HG02852 (cell line): ENCODE measurements around the gene LRRC71.

ENCODE experiments used
- ATAC-seq: cut with Tn5 transposase; IDR thresholded peaks from one replicate; pipeline ENCODE4 v1.9.1; 2021; ENCODE audit warnings: mild to moderate bottlenecking, moderate library complexity; ENCODE audit not compliant: unreplicated experiment

Gene LRRC71

DNA sequence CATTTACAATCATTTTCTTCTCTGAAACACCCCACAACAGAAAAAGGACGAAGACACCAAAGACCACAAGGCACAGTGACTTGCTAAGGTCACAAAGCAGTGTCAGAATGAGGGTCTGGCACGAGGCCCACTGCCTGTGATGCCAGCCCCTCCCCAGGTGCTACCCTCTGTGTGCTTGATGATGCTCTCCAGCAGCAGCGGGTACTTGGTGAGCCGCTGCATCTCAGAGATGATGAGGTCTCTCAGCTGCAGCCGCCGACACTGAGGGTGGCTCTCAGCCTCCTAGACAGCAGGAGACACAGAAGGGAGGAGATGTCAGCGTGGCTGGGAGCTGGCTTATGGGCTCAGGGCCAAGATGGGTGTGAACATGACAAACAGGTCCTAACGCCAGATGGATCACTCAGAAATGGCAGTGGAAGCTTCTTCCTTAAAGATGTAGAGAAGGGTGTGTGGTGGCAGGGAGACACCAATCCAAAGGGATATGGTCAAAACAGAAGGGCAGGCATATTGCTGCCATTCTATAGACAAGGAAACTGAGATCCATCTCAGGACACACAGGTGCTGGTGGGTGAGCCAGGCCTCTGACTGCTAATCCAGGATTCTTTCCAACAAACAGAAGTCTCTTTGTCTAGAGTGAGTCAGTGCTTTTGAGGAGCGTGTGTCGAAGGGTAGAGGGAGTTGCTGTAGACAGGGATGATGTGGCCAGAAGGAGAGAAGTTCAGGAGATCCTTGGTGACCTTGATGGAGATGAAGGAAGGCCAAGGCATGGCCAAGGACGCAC is 25.6 kb downstream of the LRRC71 start:
- ATAC-seq, result no peak

GRCh38 chr1:156947127-156947526 is 26.7 kb downstream of the LRRC71 start:
- no peak for ATAC-seq

GRCh38 chr1:156947818-156948525 is 27.5 kb downstream of the LRRC71 start:
- ATAC-seq, result no peak

DNA sequence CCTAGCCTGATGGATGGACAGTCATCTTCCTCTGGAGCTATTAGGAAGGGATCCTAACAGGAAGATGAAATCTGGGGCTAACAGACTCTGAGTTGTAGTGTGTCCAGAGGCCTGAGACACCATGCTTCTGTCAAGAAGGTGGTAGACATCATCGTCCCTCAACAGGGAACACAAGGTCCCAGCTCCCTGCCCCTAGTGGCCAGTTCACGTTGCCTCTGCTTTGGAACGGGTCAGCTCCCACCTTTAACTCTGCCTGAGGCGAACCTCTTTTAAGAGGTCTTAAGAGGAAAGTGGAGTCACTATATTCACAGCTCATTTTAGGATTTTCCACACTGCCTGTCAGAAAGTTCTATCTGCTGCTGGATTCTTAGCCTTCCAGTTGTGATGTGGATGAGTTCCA is 28.3 kb downstream of the LRRC71 start:
- ATAC-seq, result no peak

- ATAC-seq, result no peak
Measured at GRCh38 chr1:156949127-156949526, 28.7 kb downstream of the LRRC71 start.

DNA sequence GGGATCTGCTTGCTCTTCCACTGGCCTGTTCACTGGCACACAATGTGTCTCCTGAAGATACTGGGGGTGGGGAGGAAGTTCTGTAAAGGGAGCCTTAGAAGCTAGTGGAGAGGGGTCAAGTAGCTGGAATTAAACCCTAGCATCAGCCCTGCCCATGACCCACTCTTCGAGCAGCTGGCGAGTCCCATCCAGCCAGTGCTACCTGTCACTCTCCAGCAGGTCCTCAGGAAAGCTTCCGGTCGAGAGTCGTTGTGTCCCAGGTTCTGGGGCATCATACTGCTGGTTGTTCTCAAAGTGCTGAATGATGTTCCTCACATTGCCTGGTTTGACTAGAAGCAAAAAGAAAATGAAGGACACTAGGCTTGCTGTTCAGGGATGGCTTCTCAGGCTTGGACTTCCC is 30.9 kb downstream of the LRRC71 start:
- ATAC-seq, result no peak

DNA sequence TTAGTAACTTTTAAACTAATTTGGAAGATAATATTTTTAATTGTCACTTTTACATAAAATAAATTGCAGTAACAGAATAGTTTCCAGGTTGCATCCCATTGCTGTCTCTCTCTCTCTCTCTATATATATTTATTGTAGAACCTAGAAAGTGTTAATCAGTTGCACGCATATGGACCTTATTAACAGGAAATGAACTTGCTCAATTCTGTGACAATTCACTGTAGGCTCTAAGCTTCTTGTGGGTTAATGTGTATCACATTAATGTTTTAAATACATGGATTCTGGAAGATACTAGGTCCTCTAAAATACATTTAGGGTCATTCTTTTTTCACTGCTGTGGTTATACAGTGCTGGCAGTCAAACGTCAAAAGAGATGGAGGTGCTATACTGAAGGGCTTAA is 33.1 kb downstream of the LRRC71 start:
- ATAC-seq, result no peak

DNA sequence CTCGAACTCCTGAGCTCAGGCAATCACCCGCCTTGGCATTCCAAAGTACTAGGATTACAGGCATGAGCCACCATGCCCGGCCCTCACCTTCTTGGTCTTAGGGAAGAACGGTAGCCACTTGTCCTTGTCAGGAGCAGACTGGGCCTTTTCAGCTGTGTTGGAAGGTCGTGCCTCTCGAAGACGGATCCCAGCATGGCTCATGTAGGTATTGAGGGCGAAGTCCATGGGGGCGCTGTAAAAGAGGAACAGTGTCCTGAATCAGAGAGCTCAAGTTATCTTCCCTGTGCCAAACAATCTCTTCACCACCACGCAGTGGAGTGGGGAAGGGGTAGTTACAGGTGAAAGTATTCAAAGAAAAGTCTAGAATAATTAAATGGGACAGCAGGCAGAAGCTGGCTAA is 35.9 kb downstream of the LRRC71 start:
- ATAC-seq, result no peak

DNA sequence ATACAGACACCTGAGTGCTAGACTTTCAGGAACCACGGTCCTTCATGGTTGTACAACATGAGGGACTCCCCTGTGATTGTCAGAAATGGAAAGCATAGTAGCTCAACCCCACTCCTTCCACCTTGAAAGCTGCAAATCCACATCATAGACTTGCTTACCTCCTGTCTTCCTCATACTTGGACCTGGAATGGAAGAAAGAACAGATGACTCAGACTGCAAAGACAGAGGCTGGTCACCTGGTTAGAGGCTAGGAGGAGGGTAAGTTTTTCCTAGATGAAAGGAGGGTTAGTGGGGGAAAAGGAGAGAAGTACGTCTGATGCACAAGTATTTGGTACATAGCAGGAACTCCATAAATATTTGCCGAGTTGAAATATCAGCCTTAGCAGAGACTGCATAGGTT is 37.2 kb downstream of the LRRC71 start:
- no peak for ATAC-seq

DNA sequence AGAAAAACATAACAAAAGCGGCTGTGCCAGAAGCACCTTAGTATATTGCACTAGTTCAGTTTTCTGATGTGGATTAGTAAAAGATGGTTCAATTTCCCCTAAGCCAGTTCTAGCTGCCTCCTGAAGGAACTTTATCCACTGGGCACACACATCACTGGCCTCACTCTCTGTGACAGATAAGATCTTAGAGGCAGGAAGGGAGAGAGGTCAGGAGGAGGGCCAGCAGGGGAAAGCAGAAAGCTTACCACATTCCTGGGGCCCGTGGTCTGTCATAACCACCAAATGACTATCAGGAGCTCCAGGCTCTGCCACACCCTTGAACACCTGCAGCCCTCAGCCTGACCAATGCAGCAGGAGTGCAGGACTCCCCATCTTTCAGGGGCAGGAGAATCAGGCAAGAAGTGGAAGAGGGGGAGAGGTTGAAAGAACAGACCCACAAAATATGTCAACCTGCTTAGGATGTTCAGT is 37.8 kb downstream of the LRRC71 start:
- no peak for ATAC-seq

DNA sequence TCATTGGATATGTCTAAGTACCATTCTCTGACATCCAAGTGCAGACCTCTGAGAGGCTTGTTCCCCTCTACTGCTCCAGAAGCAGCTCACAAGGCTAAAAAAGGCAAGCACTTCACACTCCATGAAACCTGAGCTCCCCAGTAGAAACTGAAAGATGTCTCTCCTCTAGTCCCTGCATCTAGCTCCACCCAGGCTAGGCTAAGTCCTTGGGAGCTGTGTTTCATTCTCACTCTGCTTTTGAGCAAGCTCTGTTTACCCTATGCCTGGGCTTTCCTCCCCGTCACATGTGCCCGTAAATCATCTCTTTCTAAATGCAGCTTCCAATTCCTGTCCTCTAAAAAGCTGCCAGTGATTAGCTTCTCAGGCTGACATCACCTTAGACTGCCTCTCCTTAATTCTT is 39.0 kb downstream of the LRRC71 start:
- ATAC-seq, result no peak

DNA sequence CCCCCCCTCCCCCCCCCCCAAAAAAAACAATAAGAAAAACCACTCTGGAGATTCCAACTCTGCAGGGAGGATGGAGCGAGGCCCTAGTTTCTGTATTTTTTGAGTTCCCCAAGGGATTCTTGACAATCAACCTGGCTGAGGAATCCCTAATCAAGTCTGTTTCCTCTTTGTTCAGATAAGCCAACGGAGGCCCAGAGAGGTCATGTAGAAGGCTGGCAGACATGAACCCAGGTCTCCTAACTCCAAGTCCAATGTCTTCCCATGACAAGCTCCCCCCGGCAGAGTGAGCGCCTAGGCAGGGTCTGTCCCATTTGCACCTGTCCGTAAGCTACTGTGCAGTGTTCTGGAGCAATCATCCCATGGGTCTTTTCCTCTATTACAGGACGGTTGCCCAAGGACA is 39.5 kb downstream of the LRRC71 start:
- ATAC-seq, result no peak

GRCh38 chr1:156961709-156962108 is 41.3 kb downstream of the LRRC71 start:
- ATAC-seq, result no peak

DNA sequence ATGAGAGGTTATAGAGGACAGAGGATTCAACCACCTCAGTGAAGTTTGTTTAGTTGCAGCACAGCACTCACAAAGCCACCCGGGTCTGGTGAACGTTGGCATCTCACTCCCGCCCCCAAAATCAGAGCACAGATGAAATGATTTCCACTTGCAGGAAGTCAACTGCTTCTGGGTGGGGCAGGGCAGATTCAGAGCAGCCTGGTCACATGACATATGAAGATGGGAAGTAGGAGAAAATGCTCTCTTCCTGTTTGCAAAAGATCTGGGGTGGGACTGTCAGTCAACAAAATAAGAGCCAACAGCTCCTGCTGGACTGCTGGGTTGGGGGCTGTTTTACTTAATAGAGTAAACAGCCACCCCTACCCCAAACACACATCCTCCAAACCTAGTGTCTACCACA is 43.2 kb downstream of the LRRC71 start:
- ATAC-seq, result no peak

DNA sequence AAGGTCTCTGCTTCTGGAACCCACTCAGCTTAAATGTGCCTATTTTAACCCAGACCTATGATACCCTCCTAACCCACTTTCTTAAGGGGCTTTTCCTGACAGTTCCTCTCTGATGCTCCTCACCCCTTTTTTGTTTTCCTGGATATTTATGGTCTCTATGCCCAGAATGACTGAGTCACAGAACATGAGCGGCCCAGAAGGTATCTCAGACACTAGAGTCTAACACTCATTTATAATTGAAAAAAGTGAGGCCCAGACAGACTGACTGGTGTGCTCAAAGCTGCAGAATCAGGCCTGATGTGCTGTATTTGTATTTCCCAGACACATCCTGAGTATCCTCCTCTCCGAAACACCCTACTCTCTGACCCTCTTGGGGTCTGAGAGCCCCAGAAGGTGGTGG is 44.0 kb downstream of the LRRC71 start:
- ATAC-seq, result no peak

- no peak for ATAC-seq
Measured at GRCh38 chr1:156969496-156969895, 49.1 kb downstream of the LRRC71 start.

- no peak for ATAC-seq
Measured at GRCh38 chr1:156970017-156970416, 49.6 kb downstream of the LRRC71 start.

GRCh38 chr1:156973417-156973816 is 53.0 kb downstream of the LRRC71 start:
- no peak for ATAC-seq

GRCh38 chr1:156975084-156975483 is 54.7 kb downstream of the LRRC71 start:
- no peak for ATAC-seq

DNA sequence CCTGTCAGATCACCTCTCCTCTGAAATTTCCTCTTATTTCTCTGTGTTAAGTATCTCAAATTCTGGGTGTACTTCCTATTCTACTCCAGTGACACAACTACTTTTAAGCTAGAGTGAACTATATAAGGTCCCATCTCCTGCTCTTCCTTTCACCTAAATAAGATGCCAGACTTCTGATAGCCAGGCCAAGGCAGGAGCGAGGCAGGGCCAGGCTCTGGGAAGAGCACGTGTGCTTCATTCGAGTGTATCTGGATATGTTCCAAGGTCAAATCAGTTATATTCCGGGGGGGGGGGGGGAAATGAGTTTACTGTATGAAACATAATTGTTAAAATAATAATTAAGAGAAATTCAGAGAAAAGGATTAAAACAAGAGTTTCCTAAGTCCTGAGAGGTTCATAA is 60.1 kb downstream of the LRRC71 start:
- no peak for ATAC-seq
